Activated naive CD8-positive, alpha-beta T cell treated with anti-CD3 and anti-CD28 coated beads, Interleukin-2, amount 50 U/mL, for 16 hours (primary cell): ENCODE measurements around the gene QPRT.
"Not testable (repeated sequence)": the region's sequence is repeated elsewhere in the genome, so short reads cannot be mapped to it uniquely, and the experiment has no call there.

Experiments
- DNase-seq: peaks from one replicate; pipeline ENCODE4 v3.0.0-alpha.2; 2020; ENCODE audit warnings: low read depth, low spot score

The QPRT gene

DNA sequence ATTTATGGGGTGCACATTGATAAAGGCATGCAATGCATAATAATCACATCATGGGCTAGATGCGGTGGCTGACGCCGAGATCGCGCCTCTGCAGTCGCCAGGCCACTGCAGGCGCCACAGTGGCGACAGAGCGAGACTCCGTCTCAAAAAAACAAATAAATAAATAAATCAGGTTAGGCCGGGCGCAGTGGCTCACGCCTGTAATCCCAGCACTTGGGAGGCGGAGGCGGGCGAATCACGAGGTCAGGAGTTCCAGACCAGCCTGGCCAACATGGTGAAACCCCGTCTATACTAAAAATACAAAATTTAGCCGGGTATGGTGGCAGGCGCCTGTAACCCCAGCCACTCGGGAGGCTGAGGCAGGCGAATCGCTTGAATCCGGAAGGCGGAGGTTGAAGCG is 13.6 kb downstream of the QPRT start:
- DNase-seq, result not testable (repeated sequence)

DNA sequence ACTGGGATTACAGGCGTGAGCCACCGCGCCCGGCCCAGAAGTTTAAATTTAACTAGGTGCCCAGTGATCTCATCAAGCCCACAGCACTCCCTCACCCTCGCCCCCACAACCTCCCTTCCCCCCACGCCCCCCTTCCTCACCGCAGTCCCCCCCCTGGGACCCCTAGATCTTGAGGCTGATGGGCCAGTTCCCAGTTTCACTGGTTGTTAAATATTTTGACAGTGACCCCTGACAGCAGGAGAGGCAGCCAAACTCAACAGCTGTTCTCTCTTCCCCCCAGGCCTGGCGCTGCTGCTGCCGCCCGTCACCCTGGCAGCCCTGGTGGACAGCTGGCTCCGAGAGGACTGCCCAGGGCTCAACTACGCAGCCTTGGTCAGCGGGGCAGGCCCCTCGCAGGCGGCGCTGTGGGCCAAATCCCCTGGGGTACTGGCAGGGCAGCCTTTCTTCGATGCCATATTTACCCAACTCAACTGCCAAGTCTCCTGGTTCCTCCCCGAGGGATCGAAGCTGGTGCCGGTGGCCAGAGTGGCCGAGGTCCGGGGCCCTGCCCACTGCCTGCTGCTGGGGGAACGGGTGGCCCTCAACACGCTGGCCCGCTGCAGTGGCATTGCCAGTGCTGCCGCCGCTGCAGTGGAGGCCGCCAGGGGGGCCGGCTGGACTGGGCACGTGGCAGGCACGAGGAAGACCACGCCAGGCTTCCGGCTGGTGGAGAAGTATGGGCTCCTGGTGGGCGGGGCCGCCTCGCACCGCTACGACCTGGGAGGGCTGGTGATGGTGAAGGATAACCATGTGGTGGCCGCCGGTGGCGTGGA is 15.6 kb downstream of the QPRT start:
- DNase-seq, result no peak

DNA sequence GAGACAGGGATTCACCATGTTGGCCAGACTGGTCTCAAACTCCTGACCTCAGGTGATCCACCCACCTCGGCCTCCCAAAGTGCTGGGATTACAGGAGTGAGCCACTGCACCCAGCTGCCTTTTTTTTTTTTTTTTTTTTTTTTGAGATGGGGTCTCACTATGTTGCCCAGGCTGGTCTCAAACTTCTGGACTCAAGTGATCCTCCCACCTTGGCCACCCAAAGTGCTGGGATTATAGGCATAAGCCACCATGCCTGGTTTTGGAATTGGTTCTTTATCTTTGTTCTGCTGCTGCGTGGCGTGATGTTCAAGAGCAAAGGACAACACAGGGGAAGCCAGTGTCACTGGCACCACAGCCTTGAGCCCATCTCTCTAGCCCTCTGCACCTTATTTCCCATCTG is 16.7 kb downstream of the QPRT start:
- not testable (repeated sequence) for DNase-seq

DNA sequence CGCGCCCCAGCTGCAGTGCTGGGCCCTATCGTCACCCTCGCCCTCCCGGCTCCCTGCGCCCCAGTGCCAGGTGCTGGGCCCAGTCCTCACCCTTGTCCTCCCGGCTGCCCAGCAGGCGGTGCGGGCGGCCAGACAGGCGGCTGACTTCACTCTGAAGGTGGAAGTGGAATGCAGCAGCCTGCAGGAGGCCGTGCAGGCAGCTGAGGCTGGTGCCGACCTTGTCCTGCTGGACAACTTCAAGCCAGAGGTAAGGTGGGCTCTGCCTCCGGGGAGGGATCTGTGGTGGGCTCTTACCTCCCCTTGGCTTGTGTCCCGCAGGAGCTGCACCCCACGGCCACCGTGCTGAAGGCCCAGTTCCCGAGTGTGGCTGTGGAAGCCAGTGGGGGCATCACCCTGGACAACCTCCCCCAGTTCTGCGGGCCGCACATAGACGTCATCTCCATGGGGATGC is 17.9 kb downstream of the QPRT start:
- no peak for DNase-seq

DNA sequence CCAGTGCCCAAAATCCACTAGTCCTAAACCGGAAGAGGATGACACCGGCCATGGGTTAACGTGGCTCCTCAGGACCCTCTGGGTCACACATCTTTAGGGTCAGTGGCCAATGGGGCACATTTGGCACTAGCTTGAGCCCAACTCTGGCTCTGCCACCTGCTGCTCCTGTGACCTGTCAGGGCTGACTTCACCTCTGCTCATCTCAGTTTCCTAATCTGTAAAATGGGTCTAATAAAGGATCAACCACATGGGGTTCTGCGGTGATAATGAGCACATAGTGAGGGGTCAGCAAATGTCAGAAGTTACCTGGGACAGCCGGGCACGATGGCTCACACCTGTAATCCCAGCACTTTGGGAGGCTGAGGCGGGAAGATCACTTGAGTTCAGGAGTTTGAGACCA is 18.4 kb downstream of the QPRT start:
- DNase-seq, result no peak

DNA sequence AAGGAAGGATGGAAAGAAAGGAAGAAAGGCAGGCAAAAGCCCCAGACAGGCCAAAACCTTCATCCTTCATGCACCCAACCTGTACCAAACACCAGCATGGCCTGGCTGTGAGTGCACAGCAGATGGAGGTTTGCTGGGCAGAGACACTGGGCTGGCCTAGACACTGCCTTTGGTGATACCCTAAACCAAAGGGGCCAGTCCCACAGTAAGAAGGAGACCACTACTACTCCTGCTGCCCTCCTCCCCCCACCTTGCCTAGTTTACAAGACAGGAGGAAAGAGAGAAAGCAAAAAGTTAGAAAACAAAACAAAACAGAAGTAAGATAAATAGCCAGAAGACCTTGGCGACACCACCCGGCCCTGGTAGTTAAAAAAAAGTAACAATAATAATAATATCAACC is 19.1 kb downstream of the QPRT start:
- DNase-seq, result no peak

DNA sequence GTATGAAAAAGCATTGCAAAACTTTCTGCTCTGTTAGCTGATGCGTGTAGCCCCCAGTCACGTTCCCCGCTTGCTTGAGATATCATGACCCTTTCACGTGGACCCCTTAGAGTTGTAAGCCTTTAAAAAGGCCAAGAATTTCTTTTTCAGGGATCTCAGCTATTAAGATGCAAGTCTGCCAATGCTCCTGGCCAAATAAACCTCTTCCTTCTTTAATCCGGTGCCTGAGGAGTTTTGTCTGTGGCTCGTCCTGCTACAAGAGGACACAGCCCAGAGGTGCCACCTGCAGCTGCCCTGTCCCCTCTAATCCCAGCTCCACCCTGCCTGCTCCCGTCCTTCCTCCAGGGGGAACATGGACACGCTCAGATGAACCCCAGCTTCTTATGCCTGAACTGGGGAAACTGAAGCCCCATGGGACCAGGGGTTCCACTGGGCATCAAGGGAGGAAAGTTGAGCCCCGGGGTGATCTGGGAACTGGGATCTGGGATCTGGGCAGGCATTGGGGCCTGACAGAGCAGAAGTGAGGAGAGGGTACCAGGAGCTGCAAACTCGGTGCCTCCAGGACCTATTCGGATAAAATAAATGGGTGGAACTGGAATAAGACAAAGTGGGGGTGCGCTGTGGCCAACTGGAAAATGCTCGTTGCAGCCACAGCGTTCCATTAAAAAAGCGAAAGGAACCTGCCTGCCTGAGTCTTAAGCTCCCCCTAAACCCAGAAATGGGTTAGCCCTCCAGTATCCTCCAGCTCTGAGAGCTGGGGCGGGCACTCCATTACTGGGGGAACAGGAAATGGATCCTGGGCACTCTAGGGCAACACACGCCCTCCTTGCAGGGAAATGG is 19.7 kb downstream of the QPRT start:
- no peak for DNase-seq

DNA sequence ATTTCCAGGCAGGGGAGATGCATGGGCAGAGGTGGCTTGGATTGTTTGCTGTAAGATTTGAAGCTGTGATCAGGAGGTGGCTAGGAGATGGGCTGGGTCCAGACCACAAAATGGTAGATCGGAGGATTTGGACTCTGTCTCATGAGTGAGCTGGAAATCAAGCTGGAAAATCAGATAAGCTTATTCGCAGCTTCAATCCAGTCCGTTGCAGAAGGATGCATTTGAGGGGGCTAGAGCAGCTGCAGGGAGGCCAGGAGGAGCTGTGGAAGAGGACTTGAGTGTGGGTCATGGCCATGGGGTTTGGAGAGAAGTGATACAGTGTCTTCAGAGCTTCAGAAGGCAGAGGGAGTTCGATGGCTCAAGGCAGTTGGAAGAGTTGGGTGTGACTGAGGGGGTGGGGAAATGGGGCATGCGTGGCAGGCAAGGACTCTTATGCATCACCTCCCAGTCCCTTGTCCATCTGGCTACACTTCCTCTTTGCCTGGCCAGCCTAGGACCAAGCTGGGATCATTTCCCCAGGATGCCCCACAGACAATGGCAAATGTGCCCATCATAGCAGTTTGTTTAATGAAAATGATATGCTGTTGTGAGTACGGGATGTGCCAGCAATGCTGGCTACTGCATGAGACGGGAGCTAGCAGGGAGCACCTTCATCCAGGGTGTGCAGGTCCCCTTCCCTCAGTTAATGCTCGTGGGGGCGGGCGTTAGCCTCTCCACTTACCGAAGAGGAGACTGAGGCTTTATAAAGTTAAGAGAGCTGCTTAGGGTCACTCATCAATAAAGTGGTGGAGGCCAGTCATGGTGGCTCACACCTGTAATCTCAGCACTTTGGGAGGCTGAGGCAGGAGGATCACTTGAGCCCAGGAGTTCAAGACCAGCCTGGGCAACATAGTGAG is 20.6 kb downstream of the QPRT start:
- DNase-seq, result no peak

DNA sequence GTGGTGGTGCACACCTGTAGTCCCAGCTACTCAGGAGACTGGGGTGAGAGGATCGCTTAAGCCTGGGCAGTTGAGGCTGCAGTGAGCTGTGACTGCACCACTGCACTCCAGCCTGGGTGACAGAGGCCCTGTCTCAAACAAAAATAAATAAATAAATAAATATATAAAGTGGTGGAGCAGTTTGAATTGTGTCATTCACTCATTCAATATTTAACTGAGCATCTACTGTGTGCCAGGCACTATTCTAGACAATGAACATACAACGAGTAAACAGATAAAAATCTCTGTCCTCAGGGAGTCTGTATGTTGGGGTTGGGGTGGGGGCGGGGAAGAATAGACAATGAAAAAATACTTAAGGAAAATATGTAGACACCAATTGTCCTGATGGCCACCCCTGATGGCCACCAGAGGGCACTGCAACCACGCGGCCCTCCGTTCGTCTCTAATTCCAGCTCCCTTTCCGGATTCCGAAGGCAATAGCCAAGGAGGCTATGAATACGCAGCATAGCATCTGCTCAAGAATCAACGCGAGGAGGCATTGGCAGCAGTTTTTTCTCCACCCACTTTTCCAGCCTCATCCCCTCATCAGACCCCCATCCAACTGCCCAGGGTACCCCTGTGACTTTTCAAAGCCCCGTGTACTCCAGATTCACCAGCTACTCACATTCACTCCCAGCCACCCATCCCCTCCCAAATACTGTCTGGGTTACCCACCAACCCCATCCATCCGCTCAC is 21.4 kb downstream of the QPRT start:
- peak; percentile 22 for DNase-seq

DNA sequence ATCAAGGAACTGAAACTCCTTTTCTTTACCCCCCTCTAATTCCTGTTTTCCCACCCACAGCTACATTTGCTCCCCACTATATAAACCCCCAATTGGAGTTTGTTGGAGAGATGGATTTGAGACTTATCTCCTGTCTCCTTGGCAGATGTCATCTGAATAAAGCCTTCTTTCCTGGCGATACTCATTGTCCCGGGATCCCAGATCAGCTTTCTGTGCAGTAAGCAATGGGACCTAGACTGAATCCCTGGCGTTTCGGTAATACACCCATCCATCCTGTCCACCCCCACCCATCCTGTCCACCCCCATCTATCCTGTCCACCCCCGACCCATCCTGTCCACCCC is 22.2 kb downstream of the QPRT start:
- no peak for DNase-seq

DNA sequence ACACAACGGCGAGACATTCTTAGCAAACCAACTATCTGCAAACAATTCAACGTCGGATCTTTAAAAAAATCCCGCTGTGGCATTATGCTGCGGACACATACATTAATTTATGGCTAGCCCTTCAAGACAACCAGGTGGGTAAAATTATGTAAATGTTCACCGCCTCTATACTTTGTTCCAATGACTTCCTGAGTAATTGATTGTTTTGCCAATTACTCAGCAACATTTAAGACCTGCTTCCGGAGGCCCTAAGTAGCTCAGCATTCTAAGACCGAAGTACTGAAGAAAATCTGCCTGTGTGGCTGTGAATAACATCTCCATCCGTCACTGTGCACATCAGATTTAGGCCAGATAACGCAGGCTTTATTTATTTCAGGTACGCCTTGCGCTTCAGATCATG is 23.3 kb downstream of the QPRT start:
- no peak for DNase-seq

DNA sequence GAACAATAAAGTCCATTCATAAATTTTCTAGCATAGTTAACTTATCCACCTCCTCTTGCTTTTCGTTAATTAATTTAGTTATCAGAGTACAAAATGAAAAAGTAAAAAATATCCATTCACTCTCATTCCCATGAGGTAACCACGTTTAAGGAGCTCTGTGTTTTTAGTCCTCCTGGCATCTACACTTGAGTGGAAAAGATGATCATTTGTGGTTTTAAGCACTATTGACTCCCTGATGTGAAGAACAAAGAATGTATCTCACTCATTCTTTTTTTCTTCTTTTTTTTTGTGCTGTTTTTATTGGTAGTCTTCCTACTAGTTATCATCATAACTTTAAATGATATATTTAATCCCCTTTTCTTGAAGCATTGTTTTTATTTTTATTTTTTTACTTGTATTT is 26.1 kb downstream of the QPRT start:
- DNase-seq, result no peak

DNA sequence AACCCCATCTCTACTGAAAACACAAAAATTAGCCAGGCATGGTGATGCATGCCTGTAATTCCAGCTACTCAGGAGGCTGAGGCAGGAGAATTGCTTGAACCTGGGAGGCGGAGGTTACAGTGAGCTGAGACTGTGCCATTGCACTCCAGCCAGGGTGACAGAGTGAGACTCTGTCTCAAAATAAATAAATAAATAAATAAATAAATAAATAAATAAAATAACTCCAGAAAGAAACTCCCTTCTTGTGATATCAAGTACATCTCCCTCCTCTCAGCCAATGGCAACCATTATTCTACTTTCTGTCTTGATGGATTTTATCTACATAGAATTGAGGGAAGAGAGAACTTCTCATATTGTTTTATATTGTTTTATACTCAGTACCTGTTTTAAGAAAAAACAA is 28.2 kb downstream of the QPRT start:
- DNase-seq, result not testable (repeated sequence)

DNA sequence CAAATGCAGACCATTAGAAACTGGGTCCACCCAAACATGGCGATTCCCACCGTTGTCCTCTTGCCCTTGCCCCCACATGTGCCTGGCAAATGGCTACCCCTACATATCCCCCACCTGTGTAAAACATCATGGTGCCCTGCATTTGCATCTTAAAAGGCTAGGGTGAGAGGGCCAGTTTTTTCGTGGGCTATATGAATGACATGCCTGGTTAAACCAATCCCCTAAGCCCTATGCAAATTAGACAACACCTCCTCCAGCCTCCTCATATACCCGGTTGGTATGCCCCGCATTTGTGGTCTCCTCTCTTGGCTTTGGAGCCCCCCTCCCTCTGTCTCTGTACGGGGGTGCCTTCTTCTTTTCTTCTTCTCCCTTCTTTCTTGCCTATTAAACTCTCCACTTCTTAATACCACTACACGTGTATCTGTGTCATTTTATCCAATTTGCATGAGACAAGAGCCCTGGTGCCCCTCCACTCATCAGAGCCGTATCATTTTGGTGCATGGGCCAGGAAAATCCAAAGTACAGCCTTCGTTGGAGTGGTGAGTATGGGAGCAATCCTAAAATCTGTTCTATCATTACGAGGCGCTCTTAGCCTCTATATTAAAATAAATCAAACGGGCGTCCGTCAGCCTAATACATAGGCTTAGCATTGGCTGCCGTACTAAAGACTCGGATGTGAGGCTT is 30.1 kb downstream of the QPRT start:
- no peak for DNase-seq

DNA sequence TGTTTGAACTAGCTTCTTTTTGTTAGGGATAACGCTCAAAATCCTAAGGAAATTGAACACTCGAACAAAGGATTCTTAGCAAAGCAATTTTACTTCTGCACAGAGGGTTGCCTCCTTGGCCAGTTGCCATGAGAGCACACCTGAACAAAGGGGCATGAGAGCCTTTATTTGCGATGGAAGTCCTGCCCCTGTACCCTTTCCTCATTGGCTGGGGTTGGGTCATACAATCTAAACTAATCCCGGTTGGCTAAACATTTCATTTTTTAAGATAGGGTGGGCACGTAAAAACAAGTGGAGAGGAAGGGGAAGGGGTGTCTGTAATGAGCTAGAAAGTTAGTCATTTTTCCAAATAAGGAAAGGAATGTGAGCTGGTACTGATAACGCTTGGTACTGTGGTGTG is 30.7 kb downstream of the QPRT start:
- DNase-seq, result not testable (repeated sequence)

DNA sequence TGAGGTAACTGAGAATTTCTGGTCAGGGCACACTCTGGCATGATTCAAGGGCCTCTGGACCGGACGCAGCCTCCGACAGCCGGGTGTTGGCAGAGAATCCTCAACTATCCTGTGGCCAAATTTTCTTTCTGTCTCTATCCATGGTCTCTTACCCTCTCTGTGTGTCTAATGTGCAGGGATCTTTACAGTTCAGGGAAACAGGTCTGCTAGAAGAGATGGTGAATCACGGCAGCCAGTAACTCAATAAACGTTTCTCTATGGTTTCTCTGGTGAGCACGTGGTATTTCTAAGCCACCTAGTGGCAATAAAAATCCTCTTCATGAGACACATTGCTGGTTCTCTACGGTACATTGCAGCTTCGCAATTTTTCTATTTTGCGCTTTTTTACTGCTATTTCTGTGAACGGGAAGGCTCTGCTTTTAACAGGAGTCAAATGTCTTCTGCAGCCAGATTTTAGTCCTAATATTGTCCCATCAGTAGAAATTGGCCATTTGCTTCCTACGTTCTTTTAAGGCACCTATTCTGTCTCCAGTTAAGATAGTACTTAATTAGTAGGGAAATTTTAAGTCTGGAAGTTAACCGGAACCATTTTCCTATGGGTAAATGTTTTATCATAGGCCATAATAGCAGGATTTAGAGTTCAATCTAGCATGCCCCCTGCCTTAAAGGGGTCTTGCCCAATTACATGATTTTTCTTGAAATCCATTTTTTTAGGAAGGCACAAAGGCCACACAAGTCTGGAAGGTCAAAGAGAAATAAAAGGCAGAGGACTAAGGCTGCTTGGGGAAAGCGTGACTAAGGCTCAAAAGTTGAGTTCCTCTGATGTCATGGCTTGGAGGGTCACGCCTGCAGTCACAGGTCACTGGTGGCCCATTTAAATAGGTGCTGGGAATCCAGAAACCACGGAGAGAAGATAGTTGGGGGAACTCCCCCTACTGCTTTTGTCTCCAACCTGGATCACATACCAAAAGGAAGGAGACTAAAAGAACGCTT is 31.5 kb downstream of the QPRT start:
- DNase-seq, result no peak

DNA sequence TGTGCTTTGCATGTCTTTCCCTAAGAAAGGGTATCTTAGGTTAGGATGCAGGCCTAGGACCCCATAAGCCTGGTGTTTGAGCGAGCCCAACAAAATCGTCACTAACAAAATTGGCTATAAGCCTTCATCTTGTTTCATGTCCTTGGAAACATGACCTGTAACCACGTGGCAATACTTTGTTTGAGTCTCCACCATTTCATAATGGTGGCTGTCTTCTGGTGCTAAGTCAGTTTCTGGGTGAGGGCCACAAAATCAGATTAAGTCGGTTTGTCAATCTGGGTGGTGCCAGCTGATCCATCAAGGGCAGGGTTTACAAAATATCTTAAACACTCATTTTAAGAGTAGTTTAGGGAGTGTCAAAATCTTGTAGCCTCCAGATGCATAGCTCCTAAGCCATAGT is 33.8 kb downstream of the QPRT start:
- no peak for DNase-seq

DNA sequence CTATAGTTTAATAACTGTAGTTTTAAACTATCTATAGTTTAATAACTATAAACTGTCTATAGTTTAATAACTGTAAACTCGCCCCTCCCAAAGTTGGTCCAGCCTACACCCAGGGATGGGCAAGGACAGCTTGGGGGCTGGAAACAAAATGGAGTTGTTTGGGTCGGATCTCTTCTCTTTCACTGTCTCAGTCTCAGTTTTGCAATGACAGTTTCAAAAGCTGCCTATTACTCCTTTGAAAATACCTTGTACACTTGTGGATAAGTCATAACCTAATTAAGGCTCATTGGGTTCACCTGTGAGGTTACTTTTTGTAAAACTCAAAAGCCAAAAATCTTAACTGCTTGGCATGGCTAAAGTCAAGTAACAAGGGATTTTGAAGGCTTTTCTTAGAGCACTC is 35.4 kb downstream of the QPRT start:
- DNase-seq, result no peak

DNA sequence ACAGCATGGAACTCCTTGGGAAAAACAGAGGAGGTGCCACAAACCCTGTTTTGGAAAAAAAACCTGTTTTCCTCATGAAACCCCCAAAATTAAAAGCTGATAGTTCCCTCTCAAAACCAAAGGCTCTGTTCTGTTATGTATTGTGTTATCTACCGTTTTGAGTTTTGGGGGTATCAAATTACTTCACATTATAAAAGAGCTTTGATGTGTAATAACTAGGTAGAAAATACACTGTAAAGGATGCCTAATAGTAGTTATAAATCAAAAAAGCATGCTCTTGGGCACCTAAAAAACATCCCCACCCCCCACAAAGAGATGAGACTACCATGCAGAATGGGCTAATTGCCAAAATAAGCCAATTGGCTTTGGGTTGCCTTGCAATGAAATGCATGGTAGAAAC is 36.0 kb downstream of the QPRT start:
- no peak for DNase-seq

DNA sequence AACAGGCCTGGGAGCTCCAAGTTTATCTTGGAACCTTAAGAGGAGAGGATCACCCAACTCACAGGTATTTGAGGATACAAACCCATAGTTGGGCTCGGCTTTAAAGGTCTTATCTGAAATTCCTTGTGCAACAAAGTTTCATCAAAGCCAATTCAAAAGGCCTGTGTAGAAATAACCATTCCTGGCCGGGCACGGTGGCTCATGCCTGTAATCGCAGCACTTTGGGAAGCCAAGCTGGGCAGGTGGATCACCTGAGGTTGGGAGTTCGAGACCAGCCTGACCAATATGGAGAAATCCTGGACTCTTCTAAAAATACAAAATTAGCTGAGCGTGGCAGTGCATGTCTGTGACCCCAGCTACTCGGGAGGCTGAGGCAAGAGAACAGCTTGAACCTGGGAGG is 38.1 kb downstream of the QPRT start:
- DNase-seq, result no peak
